ENCODE results near the gene DIP2B. TPM values are rescaled to one million over a fixed set of nuclear protein-coding genes. Genes with fewer than 3 reads are reported as not detected.

Gene DIP2B
- total RNA-seq, 3 donors from 2014 or later (not counting 1 experiment from before 2014, with no cell fraction given), result 17.2 to 23.2 (median 22.2) TPM

DNA sequence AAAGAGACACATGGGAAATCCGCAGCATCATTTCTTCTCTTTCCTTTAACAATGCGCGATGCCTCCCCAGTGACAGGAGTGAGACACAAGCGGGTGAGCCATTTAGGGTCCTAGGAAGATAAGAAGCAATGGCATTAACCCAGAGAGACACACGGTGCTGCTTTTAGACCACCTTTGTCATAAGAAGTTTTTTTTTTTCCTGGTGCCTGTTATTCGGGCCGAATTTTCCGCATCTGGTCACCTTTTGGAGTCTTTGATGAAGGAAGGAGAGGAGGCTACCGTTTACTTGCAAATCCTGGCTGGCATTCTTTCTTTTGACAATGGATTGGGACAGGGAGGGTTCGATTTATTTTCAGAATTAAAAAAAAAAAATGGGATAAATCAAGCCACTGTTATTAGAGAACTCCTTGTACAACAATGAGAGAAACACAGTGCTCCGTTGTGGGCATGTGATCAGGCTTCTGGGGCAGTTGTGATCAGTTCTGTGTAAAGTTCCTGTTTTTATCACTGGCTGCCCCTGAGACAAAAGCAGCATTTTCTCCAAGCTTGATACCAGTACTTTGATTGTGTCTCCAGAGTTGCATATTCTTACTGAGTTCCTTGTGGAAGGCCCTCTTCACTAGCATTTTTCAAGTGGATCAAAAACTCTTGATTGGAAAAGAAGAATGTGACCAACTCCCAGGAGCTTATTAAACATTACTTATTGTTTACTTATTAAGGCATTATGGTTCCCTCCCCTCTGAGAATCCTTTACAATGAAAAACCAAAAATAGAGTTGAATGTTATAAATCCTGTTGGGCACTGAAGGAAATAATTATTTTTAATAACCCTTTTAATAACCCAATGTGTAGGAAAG, 1.1 kb downstream of the DIP2B start:
- no peaks in the 10 kb centered on the region for H3K27me3 Mint-ChIP-seq (ENCODE audit: low read depth in 2 of 2)
- no peaks in the 10 kb centered on the region for H3K36me3 Mint-ChIP-seq
- Histone ChIP-seq H3K4me1 (ENCODE audit: control insufficient read depth, insufficient read depth, low read length) (peaks cover 20% of the 10 kb centered on the region), H3K27ac (ENCODE audit: low read length) (no peak overlapping the region), H3K4me3 (ENCODE audit: low read length) (peak overlapping the region; percentile 62), H3K9me3 (ENCODE audit: control insufficient read depth, insufficient read depth, low read length) (no peaks in the 10 kb centered on the region), H3K27me3 (ENCODE audit: control insufficient read depth, insufficient read depth, low read length) (no peaks in the 10 kb centered on the region), H3K36me3 (ENCODE audit: control insufficient read depth, insufficient read depth, low read length) (no peaks in the 10 kb centered on the region)
- H3K4me1 Mint-ChIP-seq, result peaks cover 47 to 51% of the 10 kb centered on the region in 2 donors
- no peak for ATAC-seq
- no peak for DNase-seq
- TF ChIP-seq, protein P1, sequence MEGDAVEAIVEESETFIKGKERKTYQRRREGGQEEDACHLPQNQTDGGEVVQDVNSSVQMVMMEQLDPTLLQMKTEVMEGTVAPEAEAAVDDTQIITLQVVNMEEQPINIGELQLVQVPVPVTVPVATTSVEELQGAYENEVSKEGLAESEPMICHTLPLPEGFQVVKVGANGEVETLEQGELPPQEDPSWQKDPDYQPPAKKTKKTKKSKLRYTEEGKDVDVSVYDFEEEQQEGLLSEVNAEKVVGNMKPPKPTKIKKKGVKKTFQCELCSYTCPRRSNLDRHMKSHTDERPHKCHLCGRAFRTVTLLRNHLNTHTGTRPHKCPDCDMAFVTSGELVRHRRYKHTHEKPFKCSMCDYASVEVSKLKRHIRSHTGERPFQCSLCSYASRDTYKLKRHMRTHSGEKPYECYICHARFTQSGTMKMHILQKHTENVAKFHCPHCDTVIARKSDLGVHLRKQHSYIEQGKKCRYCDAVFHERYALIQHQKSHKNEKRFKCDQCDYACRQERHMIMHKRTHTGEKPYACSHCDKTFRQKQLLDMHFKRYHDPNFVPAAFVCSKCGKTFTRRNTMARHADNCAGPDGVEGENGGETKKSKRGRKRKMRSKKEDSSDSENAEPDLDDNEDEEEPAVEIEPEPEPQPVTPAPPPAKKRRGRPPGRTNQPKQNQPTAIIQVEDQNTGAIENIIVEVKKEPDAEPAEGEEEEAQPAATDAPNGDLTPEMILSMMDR (IDR thresholded peaks at IDR 0.05), result no peak
- H3K9me3 Mint-ChIP-seq, result no peaks in the 10 kb centered on the region
- intact Hi-C loops (cut with micrococcal nuclease), result loop anchor here (2.0 to 10.0 kb wide), 3 partner anchors 27 to 666 kb away; partner anchors contain the start of gene TFCP2
- peak overlapping the region; percentile 80 to 92 for H3K27ac Mint-ChIP-seq
- peak overlapping the region; percentile 93 for H3K4me3 Mint-ChIP-seq
- WGBS (ENCODE audit: insufficient coverage), result 4% methylated on average over 11 of the region's 11 CpGs

DNA sequence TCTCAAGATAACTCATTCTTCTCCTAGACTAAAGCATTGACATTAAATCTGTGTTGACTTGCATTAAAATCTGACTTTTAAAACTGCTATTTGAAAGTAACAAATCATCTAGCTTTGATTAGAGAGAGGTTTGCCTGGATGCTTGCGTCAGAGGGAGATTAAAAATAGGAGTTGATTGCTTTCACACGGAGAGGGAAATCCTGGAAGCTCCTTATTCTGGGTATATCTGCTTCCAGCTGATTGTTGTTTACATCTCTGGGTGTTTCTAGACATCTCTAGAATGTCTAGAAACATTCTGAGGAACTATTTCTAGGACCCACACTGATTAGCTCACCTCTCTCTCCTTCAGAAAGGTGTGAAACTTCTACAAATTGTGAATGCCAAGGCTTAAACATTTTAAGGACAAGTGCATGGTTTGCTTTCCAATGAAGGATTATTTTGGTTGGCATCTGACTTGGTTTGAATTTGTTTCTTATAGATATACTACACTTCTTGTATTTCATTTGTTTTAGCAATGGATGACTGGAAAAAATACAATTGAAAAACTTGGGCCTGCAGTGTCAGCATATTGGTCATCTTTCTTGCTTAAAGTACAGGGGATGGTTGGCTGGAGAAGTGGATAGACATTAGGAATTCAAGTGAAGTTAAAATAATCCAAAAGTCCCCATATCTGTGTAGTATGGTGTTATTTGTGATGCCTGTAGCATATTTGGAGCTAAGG, 2.1 kb downstream of the DIP2B start:
- 61% methylated on average over 2 of the region's 2 CpGs for WGBS (ENCODE audit: insufficient coverage)
- Histone ChIP-seq H3K4me1 (ENCODE audit: control insufficient read depth, insufficient read depth, low read length) (peaks cover 20% of the 10 kb centered on the region), H3K36me3 (ENCODE audit: control insufficient read depth, insufficient read depth, low read length) (no peaks in the 10 kb centered on the region), H3K27ac (ENCODE audit: low read length) (no peak overlapping the region), H3K4me3 (ENCODE audit: low read length) (no peak overlapping the region), H3K27me3 (ENCODE audit: control insufficient read depth, insufficient read depth, low read length) (no peaks in the 10 kb centered on the region), H3K9me3 (ENCODE audit: control insufficient read depth, insufficient read depth, low read length) (no peaks in the 10 kb centered on the region)
- Mint-ChIP-seq H3K27ac (peak overlapping the region; percentile 51 to 80), H3K9me3 (no peaks in the 10 kb centered on the region), H3K4me1 (peaks cover 47 to 51% of the 10 kb centered on the region in 2 donors), H3K4me3 (peak overlapping the region; percentile 93), H3K27me3 (ENCODE audit: low read depth in 2 of 2) (no peaks in the 10 kb centered on the region), H3K36me3 (no peaks in the 10 kb centered on the region)
- intact Hi-C loops (cut with micrococcal nuclease), result loop anchor here (5.0 to 10.0 kb wide), 2 partner anchors 228 to 665 kb away; partner anchors contain the start of gene TFCP2
- TF ChIP-seq, protein P1 (IDR thresholded peaks at IDR 0.05), result no peak
- ATAC-seq, result no peak
- no peak for DNase-seq

DNA sequence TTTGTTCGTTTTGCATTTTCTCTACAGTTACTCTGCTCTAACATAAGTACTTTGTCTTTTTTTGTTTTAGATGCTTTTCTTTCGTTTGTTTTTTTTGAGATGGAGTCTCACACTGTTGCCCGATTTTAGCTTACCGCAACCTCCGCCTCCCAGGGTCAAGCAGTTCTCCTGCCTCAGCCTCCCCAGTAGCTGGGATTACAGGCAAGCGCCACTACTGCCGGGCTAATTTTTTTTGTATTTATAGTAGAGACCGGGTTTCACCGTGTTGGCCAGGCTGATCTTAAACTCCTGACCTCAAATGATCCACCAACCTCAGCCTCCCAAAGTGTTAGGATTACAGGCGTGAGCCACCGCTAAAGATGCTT, 2.7 kb downstream of the DIP2B start:
- no peak overlapping the region for H3K27ac ChIP-seq (ENCODE audit: low read length)
- H3K4me3 ChIP-seq (ENCODE audit: low read length), result no peak overlapping the region
- intact Hi-C loops (cut with micrococcal nuclease), result loop anchor here (5.0 to 10.0 kb wide), 2 partner anchors 227 to 665 kb away; partner anchors contain the start of gene TFCP2
- Mint-ChIP-seq H3K27ac (peak overlapping the region; percentile 51 to 80), H3K4me1 (peaks cover 47 to 51% of the 10 kb centered on the region in 2 donors), H3K9me3 (no peaks in the 10 kb centered on the region), H3K4me3 (peak overlapping the region; percentile 93), H3K27me3 (ENCODE audit: low read depth in 2 of 2) (no peaks in the 10 kb centered on the region), H3K36me3 (no peaks in the 10 kb centered on the region)
- H3K36me3 ChIP-seq (ENCODE audit: control insufficient read depth, insufficient read depth, low read length), result no peaks in the 10 kb centered on the region
- H3K4me1 ChIP-seq (ENCODE audit: control insufficient read depth, insufficient read depth, low read length), result peaks cover 20% of the 10 kb centered on the region
- H3K27me3 ChIP-seq (ENCODE audit: control insufficient read depth, insufficient read depth, low read length), result no peaks in the 10 kb centered on the region
- H3K9me3 ChIP-seq (ENCODE audit: control insufficient read depth, insufficient read depth, low read length), result no peaks in the 10 kb centered on the region
- DNase-seq (no peak), ATAC-seq (no peak)
- WGBS (ENCODE audit: insufficient coverage), result 90% methylated on average over 10 of the region's 11 CpGs
- TF ChIP-seq, protein P1 (IDR thresholded peaks at IDR 0.05), result no peak

Measured in natural killer cell (primary cell).